IPS-11a (cell line): ENCODE measurements around the gene XXYLT1.

Source experiments
- H3K4me3 ChIP-seq: one replicate; pipeline ENCODE4 v1.5.1; 2013; ENCODE audit warnings: low read depth, low read length, control low read depth

XXYLT1 gene

GRCh38 chr3:195253923-195254432 lies 17.0 kb downstream of the XXYLT1 start:
- H3K4me3 ChIP-seq, result no peak overlapping the region

GRCh38 chr3:195251336-195252065 lies 19.5 kb downstream of the XXYLT1 start:
- H3K4me3 ChIP-seq, result no peak overlapping the region

DNA sequence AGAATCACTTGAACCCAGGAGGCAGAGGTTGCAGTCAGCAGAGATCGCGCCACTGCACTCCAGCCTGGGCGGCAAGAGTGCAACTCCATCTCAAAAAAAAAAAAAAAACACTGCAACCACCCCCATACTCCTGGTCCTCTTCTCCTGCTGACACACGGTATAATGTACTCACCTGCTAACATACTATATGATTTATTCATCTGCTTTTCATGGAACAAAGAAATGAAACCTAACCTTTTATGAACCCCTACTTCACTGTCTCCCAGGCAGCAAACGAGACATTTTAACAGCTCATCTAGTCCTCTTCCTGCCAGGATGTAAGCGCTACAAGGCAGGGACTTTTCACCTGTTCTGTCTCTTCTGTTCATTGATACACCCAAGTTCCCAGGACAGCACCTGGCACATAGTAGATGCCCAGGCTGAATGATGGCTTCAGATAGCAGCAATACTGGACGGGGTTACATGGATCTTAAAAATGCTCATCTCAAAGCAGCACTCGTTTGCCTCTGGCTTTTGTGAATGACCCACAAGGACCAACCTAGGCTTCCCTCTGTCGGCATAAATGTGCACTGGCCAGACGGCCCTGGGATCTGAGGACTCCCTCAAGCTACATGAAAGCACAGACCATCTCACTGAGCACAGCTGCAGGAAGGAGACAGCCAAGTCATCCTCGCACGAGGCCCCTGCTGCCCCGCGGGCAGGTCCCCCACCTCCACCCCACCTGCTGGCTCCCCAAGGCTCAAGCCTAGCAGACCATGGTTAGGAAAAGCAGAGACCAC lies 20.3 kb downstream of the XXYLT1 start:
- H3K4me3 ChIP-seq, result no peak overlapping the region

DNA sequence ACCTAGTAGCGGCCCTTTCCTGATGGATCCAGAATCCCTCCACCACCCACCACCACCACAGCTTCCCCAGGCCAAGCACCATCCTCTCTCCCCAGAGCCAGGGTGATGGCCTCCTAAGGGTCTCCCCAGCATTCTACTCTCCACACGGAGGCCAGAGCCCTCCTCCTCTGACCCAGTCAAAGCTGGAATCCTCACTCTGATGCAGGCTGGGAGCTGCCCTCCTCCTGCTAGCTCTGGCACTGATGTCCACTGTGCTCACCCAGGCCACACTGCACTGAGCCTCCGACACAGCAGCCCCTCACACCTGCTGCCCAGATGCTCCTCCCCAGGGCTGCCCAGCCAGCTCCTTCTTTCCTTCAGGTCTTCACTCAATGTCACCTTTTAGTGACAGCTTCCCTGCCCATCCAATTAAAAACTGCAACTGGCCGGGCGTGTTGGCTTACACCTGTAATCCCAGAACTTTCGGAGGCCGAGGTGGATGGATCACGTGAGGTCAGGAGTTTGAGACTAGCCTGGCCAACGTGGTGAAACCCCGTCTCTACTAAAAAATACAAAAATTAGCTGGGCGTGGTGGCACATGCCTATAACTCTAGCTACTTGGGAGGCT lies 21.0 kb downstream of the XXYLT1 start:
- H3K4me3 ChIP-seq, result no peak overlapping the region

- H3K4me3 ChIP-seq, result no peak overlapping the region
Measured at GRCh38 chr3:195249057-195249770, 21.7 kb downstream of the XXYLT1 start.

- no peak overlapping the region for H3K4me3 ChIP-seq
Measured at GRCh38 chr3:195248281-195248680, 22.7 kb downstream of the XXYLT1 start.

- H3K4me3 ChIP-seq, result no peak overlapping the region
Measured at GRCh38 chr3:195247863-195248189, 23.1 kb downstream of the XXYLT1 start.

- H3K4me3 ChIP-seq, result no peak overlapping the region
Measured at GRCh38 chr3:195247086-195247862, 23.7 kb downstream of the XXYLT1 start.

GRCh38 chr3:195246581-195246995 lies 24.4 kb downstream of the XXYLT1 start:
- no peak overlapping the region for H3K4me3 ChIP-seq

DNA sequence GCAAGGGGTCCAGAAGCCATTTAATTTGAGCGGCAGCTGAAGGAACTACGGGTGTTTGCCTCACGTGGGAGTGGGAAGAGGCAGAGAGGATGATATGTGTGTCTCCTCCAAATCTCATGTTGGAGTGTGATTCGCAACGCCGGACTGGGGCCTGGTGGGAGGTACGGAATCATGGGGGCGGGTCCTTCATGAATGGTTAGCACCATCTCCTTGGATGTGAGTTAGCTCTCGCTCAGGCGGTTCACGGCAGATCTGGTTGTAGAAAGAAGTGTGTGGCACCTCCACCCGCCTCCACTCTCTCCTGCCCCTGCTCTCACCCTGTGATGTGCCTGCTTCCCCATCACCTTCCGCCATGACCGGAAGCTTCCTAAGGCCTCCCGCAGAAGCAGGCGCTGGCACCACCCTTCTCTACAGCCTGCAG lies 25.4 kb downstream of the XXYLT1 start:
- H3K4me3 ChIP-seq, result no peak overlapping the region

DNA sequence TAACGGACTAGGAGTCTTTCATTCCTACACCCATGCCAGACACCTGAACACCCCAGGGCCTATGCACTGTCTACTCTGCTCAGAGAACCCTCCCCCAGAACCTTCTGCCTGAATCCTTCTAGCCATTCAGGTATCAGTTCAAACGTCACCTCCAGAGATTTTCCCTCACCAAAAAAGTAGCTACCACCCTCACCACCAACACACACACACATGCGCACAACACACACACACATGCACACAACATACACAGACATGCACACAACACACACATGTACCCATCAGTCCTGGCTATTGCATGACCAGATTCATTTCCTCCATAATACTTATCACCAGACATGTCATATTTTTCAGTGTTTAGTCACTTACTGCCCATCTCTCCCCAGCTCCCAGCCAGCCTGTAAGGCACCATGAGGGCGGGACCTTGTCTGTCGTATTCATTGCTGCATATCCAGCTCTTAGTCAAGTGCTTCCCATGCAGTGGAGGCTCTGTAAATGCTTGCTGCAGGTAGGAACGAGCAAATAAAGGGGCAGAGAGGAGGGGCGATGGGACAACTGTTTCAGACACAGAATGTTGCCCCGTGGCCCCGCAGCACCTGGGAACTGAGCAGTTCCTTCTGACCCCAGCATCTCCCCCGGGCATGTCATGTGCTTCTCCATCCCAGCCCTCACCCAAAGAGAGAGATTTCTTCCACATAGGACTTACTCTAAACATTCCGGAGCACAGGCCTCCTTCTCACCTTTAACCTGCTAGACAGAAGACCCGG lies 29.2 kb downstream of the XXYLT1 start:
- H3K4me3 ChIP-seq, result no peak overlapping the region

DNA sequence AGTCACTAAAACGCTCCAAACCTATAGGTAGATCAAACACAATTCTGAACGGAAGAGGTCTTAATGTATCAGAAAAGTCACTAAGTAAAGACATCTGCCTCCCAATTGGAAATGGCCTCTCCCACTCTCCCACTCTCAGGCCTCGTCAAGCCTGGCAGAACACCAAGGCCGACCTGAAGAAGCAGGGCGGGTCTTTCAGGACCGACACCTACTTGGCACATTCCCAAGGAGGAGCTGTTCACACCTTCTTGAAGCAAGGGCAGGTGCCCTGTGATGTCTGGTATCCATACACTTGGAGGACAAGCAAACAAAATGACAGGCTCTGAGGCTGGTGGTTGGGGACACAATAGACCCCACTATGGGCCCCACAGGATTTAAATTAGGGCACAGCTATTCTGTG lies 30.0 kb downstream of the XXYLT1 start:
- no peak overlapping the region for H3K4me3 ChIP-seq

DNA sequence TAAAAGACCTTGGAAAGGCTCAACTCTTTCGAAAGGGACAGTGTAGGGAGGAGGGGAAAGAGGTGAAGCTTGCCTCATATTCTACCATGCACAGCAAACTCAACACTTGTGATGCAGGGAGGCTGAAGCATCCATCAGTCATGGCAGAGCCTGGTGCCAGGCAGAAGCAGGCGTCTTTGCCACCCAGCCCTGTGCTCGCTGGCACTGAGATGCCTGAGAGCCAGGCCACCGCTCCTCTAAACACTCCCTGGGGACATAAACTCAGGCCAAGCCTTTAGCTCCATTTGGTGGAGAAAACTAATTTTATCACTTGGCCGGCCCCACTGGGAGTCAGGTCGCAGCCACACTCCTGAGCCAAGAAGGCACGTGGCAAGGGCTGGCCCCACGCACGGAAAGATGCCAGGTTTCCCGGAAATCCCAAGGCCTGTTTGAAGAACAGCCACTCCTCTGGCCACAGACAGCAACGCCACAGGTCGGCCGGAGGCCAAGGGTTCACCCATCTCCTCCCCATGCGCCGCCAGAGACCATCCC lies 30.7 kb downstream of the XXYLT1 start:
- no peak overlapping the region for H3K4me3 ChIP-seq

DNA sequence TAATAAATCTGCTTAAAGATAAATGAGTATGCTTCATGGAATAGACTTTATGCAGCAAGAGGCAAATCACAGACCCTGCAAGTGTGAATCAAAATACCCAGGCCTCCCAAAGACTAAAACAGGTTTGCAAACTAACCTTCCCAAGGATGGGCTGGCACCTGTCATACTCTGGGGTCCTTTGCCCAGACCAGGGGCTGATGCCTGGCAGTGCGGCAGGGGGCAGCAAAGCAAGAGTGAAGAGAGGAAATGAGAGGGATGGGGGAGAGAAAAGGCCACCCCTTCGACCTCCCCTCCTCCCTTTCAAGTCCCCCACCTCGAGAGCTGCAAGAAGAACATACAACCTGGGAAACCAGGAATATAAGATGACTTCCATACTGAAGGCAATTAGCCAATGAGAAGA lies 31.8 kb downstream of the XXYLT1 start:
- H3K4me3 ChIP-seq, result no peak overlapping the region

GRCh38 chr3:195238586-195239118 lies 32.3 kb downstream of the XXYLT1 start:
- H3K4me3 ChIP-seq, result no peak overlapping the region

DNA sequence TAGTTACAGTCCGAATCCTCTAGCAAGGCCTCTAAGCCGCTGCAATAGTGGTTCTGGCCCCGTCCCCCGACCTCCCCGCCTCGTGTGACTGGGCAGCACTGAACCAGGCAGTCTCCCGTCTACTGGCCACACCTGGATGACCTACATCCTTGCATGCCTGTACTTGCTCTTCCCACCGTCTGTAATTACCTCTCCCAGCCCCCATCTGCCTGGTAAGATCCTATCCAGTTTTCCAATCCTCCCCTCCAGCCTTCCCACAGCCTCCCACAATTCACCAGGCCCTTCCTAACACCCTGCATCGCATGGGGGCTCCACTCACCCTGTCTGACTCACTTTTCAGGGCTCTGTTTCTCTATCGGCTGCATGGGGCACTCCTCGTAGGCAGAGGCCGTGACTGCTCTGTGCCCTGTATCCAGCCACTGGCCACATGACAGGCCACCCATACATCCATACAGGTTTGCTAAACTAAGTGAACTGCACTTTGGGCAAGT lies 32.8 kb downstream of the XXYLT1 start:
- no peak overlapping the region for H3K4me3 ChIP-seq

DNA sequence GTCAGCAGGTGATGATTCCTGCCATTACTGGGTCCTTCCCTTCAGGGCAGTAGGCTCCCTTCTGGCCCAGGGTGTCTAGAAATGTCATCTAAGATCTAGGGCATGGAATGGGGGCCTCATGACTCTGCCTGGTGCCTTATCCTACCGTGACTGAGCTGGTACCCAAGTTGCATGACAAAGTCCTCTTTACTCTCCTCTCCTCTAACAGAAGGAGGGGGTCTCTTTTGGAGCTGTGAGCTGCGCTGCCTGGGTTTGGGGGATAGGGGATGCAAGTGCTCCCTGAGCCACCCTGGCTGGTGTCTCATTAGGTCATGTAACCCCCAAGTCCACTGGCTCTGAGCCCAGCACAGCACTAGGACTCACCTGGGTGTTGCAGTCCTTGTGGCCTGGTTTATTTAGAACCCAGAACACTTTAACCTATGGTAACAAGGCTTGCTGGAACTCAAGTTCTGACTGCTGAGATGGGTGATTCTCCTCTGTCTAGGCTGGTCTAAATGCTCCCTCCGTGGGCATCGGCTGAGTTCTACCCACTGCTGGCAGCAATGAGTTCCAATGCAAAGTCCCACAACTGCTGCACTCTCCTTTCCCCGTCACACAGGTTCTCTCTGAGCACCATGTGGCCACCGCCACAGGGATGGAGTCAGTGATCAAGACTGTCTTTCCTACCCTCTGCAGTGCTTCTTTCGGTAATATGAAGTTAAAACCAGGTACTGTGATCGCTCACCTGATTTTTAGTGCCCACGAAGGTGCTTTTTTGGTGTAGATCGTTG lies 34.0 kb downstream of the XXYLT1 start:
- H3K4me3 ChIP-seq, result no peak overlapping the region

DNA sequence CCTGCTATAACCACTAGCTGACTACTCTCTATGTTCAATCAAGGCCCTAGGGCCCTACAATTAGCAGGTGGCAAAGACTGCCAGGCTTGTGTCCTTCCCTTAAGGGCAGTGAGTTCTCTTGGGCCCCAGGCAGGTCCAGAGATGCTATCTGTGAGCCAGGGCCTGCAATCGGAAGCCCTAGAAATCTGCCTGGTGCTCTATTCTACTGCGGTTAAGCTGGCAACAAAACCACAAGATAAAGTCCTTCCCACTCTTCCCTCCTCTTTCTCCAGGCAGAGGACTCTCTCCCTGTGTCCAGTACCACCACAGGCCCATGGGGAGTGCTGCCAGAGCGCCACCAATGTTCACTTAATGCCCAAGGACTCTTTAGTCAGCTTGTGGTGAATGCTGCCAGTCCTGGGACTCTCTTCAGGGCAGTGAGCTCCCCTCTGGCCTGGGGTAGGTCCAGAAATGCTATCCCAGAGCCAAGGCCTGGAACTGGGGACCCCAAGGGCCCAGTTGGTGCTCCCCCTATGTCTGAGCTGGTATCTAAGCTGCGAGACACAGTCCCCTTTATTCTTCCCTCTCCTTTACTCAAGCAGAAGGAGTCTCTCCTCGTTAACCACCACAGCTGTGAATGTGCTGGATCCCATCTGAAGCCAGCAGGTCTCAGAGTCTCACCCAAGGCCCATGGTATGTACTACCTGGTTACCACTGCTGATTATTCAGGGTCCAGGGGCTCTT lies 34.7 kb downstream of the XXYLT1 start:
- no peak overlapping the region for H3K4me3 ChIP-seq
